Heart left ventricle (tissue), 13 donors: ENCODE data around the gene OR6Q1.

Experiments
- CTCF ChIP-seq, 12 donors: fragments of 200-600 bp; sonication (generic) in 4 of 12; IDR thresholded peaks; one replicate each; pipeline versions ENCODE4 v1.5.0 to v1.8.0; 2018 to 2022; ENCODE audit warnings: antibody characterized with exemption in 12 of 12, mild to moderate bottlenecking in 5 of 12
- POLR2A ChIP-seq, 2 donors: fragments of 450-650 bp; IDR thresholded peaks; one replicate each; pipeline ENCODE4 v1.6.1; 2017; ENCODE audit warnings: antibody characterized with exemption in 2 of 2, mild to moderate bottlenecking in 2 of 2, moderate library complexity in 2 of 2
- donor health status: ischemic (EF 13 %, LVEDD 7.1; RV severe dilation, severe dysfunction).
- donor health status: DM: no; HTN: yes; CAD: no.
- donor health status: DM: no; HTN: no; CAD: no.
- donor health status: ischemic (EF 25% LVEDD 6.9; RV normal size, moderate dysfunction).
- donor health status: ischemic (EF 25% LVEDD 5.7; RV mildly dilated, moderate dysfunction).
- donor health status: ischemic (EF 35%, LVEDD 5.7; RV mildly dilated, moderate dysfunction).
- donor health status: nonischemic (EF 11% LVEDD 7.7; RV severe dilation, severe dysfunction).
- donor health status: DM: yes; HTN: yes; CAD: no.
- donor health status: PGD.
- donor health status: ischemic (EF 29% LVEDD 5.4; RV normal size, mild dysfunction).
- donor health status: nonischemic (EF 23%, LVEDD 6.1; RV moderate dilation, normal function).

- TF ChIP-seq POLR2A (IDR thresholded peaks at IDR 0.05) (no peak), CTCF (IDR thresholded peaks at IDR 0.05) (no peak)
Measured at GRCh38 chr11:58043379-58043778, 12.6 kb downstream of the OR6Q1 start.
